Measurements from ENCODE around the gene IRF2BPL. TPM values are rescaled to one million over a fixed set of nuclear protein-coding genes. Genes with fewer than 3 reads are reported as not detected.

The IRF2BPL gene
- total and polyA plus RNA-seq, 9 of the 15 experiments (the other 6 are each of a cell fraction or from before 2014, with no cell fraction given) = 0.52 to 21.6 (median 2.5) TPM

GRCh38 chr14:76977793-76978720 is 50.5 kb downstream of the IRF2BPL start (continued):
- TF ChIP-seq NCOA4 (IDR thresholded peaks at IDR 0.05; ENCODE audit: partially characterized antibody) (no peak), TGIF2 (CRISPR knock-in tag; IDR thresholded peaks at IDR 0.05) (no peak), ZNF76 (CRISPR knock-in tag; IDR thresholded peaks at IDR 0.05; ENCODE audit: borderline replicate concordance) (no peak), CTCF (IDR thresholded peaks at IDR 0.05 in 2 of 3, conservative IDR thresholded peaks at IDR 0.05 in 1 of 3; ENCODE audit: insufficient read depth in 2 of 3, low read depth in 1 of 3, low read length in 3 of 3) (no peak), CREM (IDR thresholded peaks at IDR 0.05; ENCODE audit: low read depth) (peak; percentile 76), EP400 (IDR thresholded peaks at IDR 0.05) (no peak), CHAMP1 (IDR thresholded peaks at IDR 0.05) (no peak), SMARCE1 (IDR thresholded peaks at IDR 0.05) (0 out of 2 replicates have a peak, but pooled peaks have one; percentile 17), HNRNPK (IDR thresholded peaks at IDR 0.05; ENCODE audit: low read depth, low read length, poor library complexity, severe bottlenecking) (no peak), CAMTA2 (CRISPR knock-in tag; conservative IDR thresholded peaks at IDR 0.05) (no peak), CSDE1 (IDR thresholded peaks at IDR 0.05) (no peak), ELF4 (CRISPR knock-in tag; IDR thresholded peaks at IDR 0.05) (no peak), RERE (CRISPR knock-in tag; IDR thresholded peaks at IDR 0.05; ENCODE audit: borderline replicate concordance) (no peak), ZZZ3 (IDR thresholded peaks at IDR 0.05) (no peak), SMAD4 (CRISPR knock-in tag; conservative IDR thresholded peaks at IDR 0.05) (no peak), ZNF311 (CRISPR knock-in tag; IDR thresholded peaks at IDR 0.05) (no peak), STAT5A (IDR thresholded peaks at IDR 0.05; ENCODE audit: borderline replicate concordance, low read length) (no peak), GABPB1 (CRISPR knock-in tag; IDR thresholded peaks at IDR 0.05) (no peak), DDX20 (tag; IDR thresholded peaks at IDR 0.05; ENCODE audit: low read depth) (no peak)

Data from K562 (cell line).